GM23338 (cell line): ENCODE measurements around the gene CELSR1. TPM values are rescaled to one million over a fixed set of nuclear protein-coding genes. Genes with fewer than 3 reads are reported as not detected.

Source experiments
- ATAC-seq: fragments of 200-7000 bp; cut with Tn5 transposase; 3 replicates; pipeline ENCODE4 v1.9.1; 2020
- DNase-seq: peaks from one replicate; pipeline ENCODE4 v3.0.0-alpha.2; 2015; ENCODE audit warnings: low spot score
- H2AFZ ChIP-seq: fragments of 200-600 bp; sonication (generic); 2 replicates; pipeline ENCODE4 v1.8.0; 2016; ENCODE audit warnings: antibody characterized with exemption, mild to moderate bottlenecking, moderate library complexity
- H3F3A ChIP-seq: fragments of 200-600 bp; sonication (generic); replicated peaks from 2 replicates; pipeline ENCODE4 v1.8.0; 2017; ENCODE audit warnings: antibody characterized with exemption, mixed run types, low read depth
- H3K27ac ChIP-seq: fragments of 200-600 bp; sonication (generic); 2 replicates; pipeline ENCODE4 v1.6.1; 2016; ENCODE audit warnings: low read depth
- H3K27me3 ChIP-seq: fragments of 200-600 bp; sonication (generic); 2 replicates; pipeline ENCODE4 v1.8.0; 2016; ENCODE audit warnings: mild to moderate bottlenecking, mixed run types, moderate library complexity; ENCODE audit not compliant: insufficient read depth
- H3K36me3 ChIP-seq: fragments of 200-600 bp; sonication (generic); 2 replicates; pipeline ENCODE4 v1.8.0; 2016; ENCODE audit warnings: mild to moderate bottlenecking; ENCODE audit not compliant: insufficient read depth
- H3K4me1 ChIP-seq: fragments of 200-600 bp; sonication (generic); 2 replicates; pipeline ENCODE4 v1.8.0; 2016; ENCODE audit warnings: mild to moderate bottlenecking, moderate library complexity; ENCODE audit not compliant: insufficient read depth
- H3K4me2 ChIP-seq: fragments of 200-600 bp; sonication (generic); 2 replicates; pipeline ENCODE4 v1.7.1; 2017; ENCODE audit warnings: mixed run types
- H3K4me3 ChIP-seq: fragments of 200-600 bp; sonication (generic); 2 replicates; pipeline ENCODE4 v1.6.1; 2016; ENCODE audit warnings: mixed run types
- H3K79me2 ChIP-seq: fragments of 200-600 bp; sonication (generic); replicated peaks from 2 replicates; pipeline ENCODE4 v1.8.0; 2017; ENCODE audit warnings: mild to moderate bottlenecking; ENCODE audit not compliant: insufficient read depth
- H3K9me2 ChIP-seq: fragments of 200-600 bp; sonication (generic); 2 replicates; pipeline ENCODE4 v1.8.0; 2017; ENCODE audit not compliant: insufficient read depth
- H4K20me1 ChIP-seq: fragments of 200-600 bp; sonication (generic); replicated peaks from 2 replicates; pipeline ENCODE4 v1.8.0; 2017; ENCODE audit warnings: mild to moderate bottlenecking; ENCODE audit not compliant: insufficient read depth
- H3K27ac Mint-ChIP-seq: 2 replicates; pipeline ENCODE4 v1.8.0; 2020; ENCODE audit warnings: inconsistent platforms, mild to moderate bottlenecking, moderate library complexity, mixed read lengths
- H3K27me3 Mint-ChIP-seq: 3 replicates; pipeline ENCODE4 v1.8.0; 2022; ENCODE audit warnings: low read depth, mild to moderate bottlenecking, moderate library complexity, mixed read lengths, inconsistent platforms; ENCODE audit not compliant: insufficient read depth, poor library complexity
- H3K36me3 Mint-ChIP-seq: 3 replicates; pipeline ENCODE4 v1.8.0; 2021; ENCODE audit warnings: low read depth, mild to moderate bottlenecking, inconsistent platforms, moderate library complexity, mixed read lengths
- H3K4me1 Mint-ChIP-seq: 3 replicates; pipeline ENCODE4 v1.8.0; 2020; ENCODE audit warnings: mild to moderate bottlenecking, inconsistent platforms, mixed read lengths
- H3K4me3 Mint-ChIP-seq: 3 replicates; pipeline ENCODE4 v1.8.0; 2021; ENCODE audit warnings: moderate library complexity, mild to moderate bottlenecking, inconsistent platforms, mixed read lengths
- H3K9me3 Mint-ChIP-seq: 3 replicates; pipeline ENCODE4 v1.8.0; 2020; ENCODE audit warnings: moderate library complexity, mild to moderate bottlenecking, inconsistent platforms, mixed read lengths
- CREB1 ChIP-seq: fragments of 250-450 bp; sonication (Bioruptor Pico); IDR thresholded peaks from 2 replicates; pipeline ENCODE4 v1.5.0; 2020; ENCODE audit warnings: low read depth, mild to moderate bottlenecking, moderate library complexity
- CTCF ChIP-seq, 2 experiments: fragments of 200-600 bp in 1 of 2; sonication (generic) in 1 of 2; conservative IDR thresholded peaks; 2 replicates each; pipeline versions ENCODE4 v1.5.1 to v1.6.1; 2016 to 2017; ENCODE audit warnings: antibody characterized with exemption in 2 of 2, low read depth in 2 of 2, mild to moderate bottlenecking in 2 of 2, moderate library complexity in 1 of 2
- ETS1 ChIP-seq: IDR thresholded peaks from 2 replicates; pipeline ENCODE4 v1.6.1; 2016; ENCODE audit warnings: antibody characterized with exemption
- EZH2 ChIP-seq: fragments of 200-600 bp; sonication (generic); IDR thresholded peaks from one replicate; pipeline ENCODE4 v1.8.0; 2017; ENCODE audit warnings: antibody characterized with exemption, mild to moderate bottlenecking, low read depth; ENCODE audit not compliant: unreplicated experiment
- EZH2phosphoT487 ChIP-seq: fragments of 200-600 bp; sonication (generic); IDR thresholded peaks from one replicate; pipeline ENCODE4 v1.8.1; 2018; ENCODE audit warnings: antibody characterized with exemption; ENCODE audit not compliant: unreplicated experiment
- NANOG ChIP-seq: IDR thresholded peaks from 2 replicates; pipeline ENCODE4 v1.6.1; 2016; ENCODE audit warnings: antibody characterized with exemption, borderline replicate concordance
- POLR2AphosphoS5 ChIP-seq: IDR thresholded peaks from 2 replicates; pipeline ENCODE4 v1.6.1; 2016; ENCODE audit warnings: antibody characterized with exemption, low read depth
- STAT1 ChIP-seq: IDR thresholded peaks from one replicate; pipeline ENCODE4 v1.6.1; 2016; ENCODE audit warnings: antibody characterized with exemption; ENCODE audit not compliant: unreplicated experiment
- ZNF114 ChIP-seq: fragments of 250-450 bp; sonication (Bioruptor Pico); IDR thresholded peaks from 2 replicates; pipeline ENCODE4 v1.5.0; 2020; ENCODE audit warnings: mild to moderate bottlenecking, moderate library complexity
- ZNF331 ChIP-seq: fragments of 250-450 bp; sonication (Bioruptor Pico); IDR thresholded peaks from 2 replicates; pipeline ENCODE4 v1.5.0; 2020; ENCODE audit warnings: low read depth, mild to moderate bottlenecking, moderate library complexity
- polyA plus RNA-seq: library from polyadenylated mRNA; unstranded; fragments of >200 nt; fragmentation: Nextera tagmentation; extraction: Ambion mirVana; gene quantifications from 2 replicates; pipeline ENCODE4 v1.2.1, GENCODE V29; 2016
- total RNA-seq: library from RNA; depleted of rRNA; stranded (reverse); fragments of >200 nt; shearing (Covaris generic); gene quantifications from 2 replicates; pipeline ENCODE4 v1.2.3, GENCODE V29; 2014
- TF ChIP-seq, protein P1 (sequence below): IDR thresholded peaks from one replicate; pipeline ENCODE4 v1.6.1; 2018; ENCODE audit warnings: antibody characterized with exemption; ENCODE audit not compliant: unreplicated experiment

The CELSR1 gene
- total and polyA plus RNA-seq, 2 experiments from 2014 or later = 4.8 to 20.4 TPM

DNA sequence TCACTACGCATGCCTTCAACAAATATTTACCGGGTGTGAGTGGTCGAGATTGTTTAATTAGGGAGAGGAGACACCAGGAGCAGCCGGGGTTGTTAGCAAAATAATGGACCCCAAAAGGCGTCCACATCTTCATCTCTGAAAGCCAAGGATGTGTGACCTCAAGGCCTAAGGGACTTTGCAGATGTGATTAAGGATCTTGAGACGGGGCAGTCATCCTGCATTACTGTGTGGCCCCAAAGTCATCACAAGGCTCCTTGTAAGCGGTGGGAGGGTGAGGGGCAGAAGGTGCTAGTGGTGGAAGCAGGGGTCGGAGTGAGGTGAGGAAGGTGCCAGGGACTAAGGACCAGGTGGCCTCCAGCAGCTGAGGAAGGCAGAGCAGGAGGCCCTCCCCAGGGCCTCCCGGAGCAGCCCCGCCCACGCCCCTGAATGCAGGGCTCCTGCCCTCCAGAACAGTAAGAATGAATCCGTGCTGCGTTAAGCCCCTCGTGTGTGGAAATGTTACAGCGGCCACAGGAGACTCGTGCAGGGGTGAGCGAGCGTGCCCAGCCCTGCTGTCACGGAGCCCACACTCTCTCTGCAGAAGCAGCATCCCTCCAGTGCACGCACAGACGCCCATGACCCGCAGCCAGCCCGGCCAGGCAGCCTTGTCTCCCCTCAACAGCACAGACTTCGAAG is 83.5 kb downstream of the CELSR1 start:
- H3K9me2 ChIP-seq = no peaks in the 10 kb centered on the region
- no peak overlapping the region for H3K4me3 ChIP-seq
- H2AFZ ChIP-seq = no peak overlapping the region
- no peaks in the 10 kb centered on the region for H3K79me2 ChIP-seq
- Mint-ChIP-seq H3K4me1 (peaks cover 2% of the 10 kb centered on the region), H3K36me3 (no peaks in the 10 kb centered on the region), H3K27me3 (peaks cover 10% of the 10 kb centered on the region), H3K27ac (no peak overlapping the region), H3K9me3 (no peaks in the 10 kb centered on the region), H3K4me3 (no peak overlapping the region)
- H3K4me2 ChIP-seq = no peak overlapping the region
- no peaks in the 10 kb centered on the region for H3K4me1 ChIP-seq
- no peaks in the 10 kb centered on the region for H3K27me3 ChIP-seq
- DNase-seq = no peak
- no peak overlapping the region for H3K27ac ChIP-seq
- no peaks in the 10 kb centered on the region for H3F3A ChIP-seq
- no peak for ATAC-seq
- TF ChIP-seq NANOG (no peak), ZNF331 (CRISPR knock-in tag) (no peak), STAT1 (no peak), EZH2 (no peak), ZNF114 (CRISPR knock-in tag) (no peak)
- TF ChIP-seq, protein P1, sequence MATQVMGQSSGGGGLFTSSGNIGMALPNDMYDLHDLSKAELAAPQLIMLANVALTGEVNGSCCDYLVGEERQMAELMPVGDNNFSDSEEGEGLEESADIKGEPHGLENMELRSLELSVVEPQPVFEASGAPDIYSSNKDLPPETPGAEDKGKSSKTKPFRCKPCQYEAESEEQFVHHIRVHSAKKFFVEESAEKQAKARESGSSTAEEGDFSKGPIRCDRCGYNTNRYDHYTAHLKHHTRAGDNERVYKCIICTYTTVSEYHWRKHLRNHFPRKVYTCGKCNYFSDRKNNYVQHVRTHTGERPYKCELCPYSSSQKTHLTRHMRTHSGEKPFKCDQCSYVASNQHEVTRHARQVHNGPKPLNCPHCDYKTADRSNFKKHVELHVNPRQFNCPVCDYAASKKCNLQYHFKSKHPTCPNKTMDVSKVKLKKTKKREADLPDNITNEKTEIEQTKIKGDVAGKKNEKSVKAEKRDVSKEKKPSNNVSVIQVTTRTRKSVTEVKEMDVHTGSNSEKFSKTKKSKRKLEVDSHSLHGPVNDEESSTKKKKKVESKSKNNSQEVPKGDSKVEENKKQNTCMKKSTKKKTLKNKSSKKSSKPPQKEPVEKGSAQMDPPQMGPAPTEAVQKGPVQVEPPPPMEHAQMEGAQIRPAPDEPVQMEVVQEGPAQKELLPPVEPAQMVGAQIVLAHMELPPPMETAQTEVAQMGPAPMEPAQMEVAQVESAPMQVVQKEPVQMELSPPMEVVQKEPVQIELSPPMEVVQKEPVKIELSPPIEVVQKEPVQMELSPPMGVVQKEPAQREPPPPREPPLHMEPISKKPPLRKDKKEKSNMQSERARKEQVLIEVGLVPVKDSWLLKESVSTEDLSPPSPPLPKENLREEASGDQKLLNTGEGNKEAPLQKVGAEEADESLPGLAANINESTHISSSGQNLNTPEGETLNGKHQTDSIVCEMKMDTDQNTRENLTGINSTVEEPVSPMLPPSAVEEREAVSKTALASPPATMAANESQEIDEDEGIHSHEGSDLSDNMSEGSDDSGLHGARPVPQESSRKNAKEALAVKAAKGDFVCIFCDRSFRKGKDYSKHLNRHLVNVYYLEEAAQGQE = no peak
- H3K36me3 ChIP-seq = no peaks in the 10 kb centered on the region
- H4K20me1 ChIP-seq = no peaks in the 10 kb centered on the region

DNA sequence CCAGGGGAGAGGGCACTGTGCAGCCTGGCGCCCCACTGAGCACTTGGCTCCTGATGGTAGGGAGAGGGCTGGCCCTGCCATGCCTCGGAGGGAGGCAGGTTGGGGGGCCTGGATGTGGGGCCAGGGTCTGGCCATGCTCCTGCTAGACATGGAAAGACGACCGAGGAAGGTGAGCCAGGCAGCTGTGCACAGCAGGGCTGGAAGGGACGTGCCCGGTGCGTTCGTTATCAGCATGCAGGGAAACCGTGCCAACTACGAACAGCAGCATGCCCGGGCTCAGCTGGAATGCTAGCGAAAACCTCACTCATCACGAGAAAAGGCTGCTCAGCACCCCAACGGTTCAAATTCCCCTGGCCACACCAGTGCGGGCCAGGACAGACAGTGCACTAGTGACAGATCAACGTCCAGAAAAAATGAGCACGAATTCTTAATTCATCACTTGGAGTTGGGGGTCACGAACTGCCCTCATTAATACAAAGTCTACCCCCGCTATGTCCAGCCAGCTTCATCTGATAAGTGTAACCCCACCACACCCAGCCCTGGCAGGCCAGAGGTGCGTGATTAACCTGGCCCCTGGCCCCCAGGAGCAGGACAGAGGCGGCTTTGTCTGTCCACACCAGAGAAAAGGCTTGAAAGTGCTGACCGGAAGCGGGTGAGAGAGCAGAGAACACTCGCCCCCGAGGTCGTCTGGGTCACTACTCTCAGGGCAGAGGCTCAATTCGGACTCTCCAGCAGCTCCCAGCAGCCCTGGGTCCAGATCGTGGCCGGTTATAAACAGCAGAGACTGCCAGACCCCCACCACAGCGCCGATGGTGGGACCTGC is 84.2 kb downstream of the CELSR1 start:
- Histone ChIP-seq H3K4me3 (no peak overlapping the region), H3K9me2 (no peaks in the 10 kb centered on the region), H3K4me1 (no peaks in the 10 kb centered on the region), H4K20me1 (no peaks in the 10 kb centered on the region), H3K79me2 (no peaks in the 10 kb centered on the region), H3F3A (no peaks in the 10 kb centered on the region), H3K4me2 (no peak overlapping the region), H2AFZ (no peak overlapping the region), H3K36me3 (no peaks in the 10 kb centered on the region), H3K27ac (no peak overlapping the region), H3K27me3 (no peaks in the 10 kb centered on the region)
- no peak overlapping the region for H3K4me3 Mint-ChIP-seq
- no peak overlapping the region; the same call in 1 of the 2 replicates for H3K27ac Mint-ChIP-seq
- DNase-seq (no peak), ATAC-seq (no peak)
- peaks cover 10% of the 10 kb centered on the region for H3K27me3 Mint-ChIP-seq
- H3K4me1 Mint-ChIP-seq = peaks cover 2% of the 10 kb centered on the region
- H3K36me3 Mint-ChIP-seq = no peaks in the 10 kb centered on the region
- no peaks in the 10 kb centered on the region for H3K9me3 Mint-ChIP-seq
- TF ChIP-seq ZNF114 (CRISPR knock-in tag) = no peak
- TF ChIP-seq EZH2phosphoT487 = no peak
- no peak for TF ChIP-seq CTCF (conservative IDR thresholded peaks at IDR 0.05; ENCODE audit: low read depth in 2 of 2)
- no peak for TF ChIP-seq EZH2
- TF ChIP-seq POLR2AphosphoS5 = no peak
- TF ChIP-seq, protein P1 = no peak
- no peak for TF ChIP-seq ETS1
- TF ChIP-seq CREB1 = no peak
